Tibial nerve (tissue), 4 donors: ENCODE results near the gene FPR3. TPM values are rescaled to one million over a fixed set of nuclear protein-coding genes. Genes with fewer than 3 reads are reported as not detected.

ENCODE experiments used
- DNase-seq, 2 donors: peaks; one replicate each; pipeline ENCODE4 v3.0.0-alpha.2; 2019; ENCODE audit warnings: low spot score in 2 of 2
- H3K27ac ChIP-seq, 4 donors: fragments of 200-600 bp; sonication (generic) in 3 of 4; one replicate each; pipeline ENCODE4 v1.5.1; 2017 to 2019; ENCODE audit warnings: mild to moderate bottlenecking in 1 of 4
- H3K27me3 ChIP-seq, 2 donors: fragments of 200-600 bp; sonication (generic) in 1 of 2; one replicate each; pipeline versions ENCODE4 v1.5.1 to v1.6.0; 2017 to 2019
- H3K36me3 ChIP-seq, 3 donors: fragments of 200-600 bp; sonication (generic); one replicate each; pipeline ENCODE4 v1.5.1; 2018 to 2019
- H3K4me1 ChIP-seq, 4 donors: fragments of 200-600 bp; sonication (generic) in 3 of 4; one replicate each; pipeline ENCODE4 v1.5.1; 2017 to 2019
- H3K4me3 ChIP-seq, 4 donors: fragments of 200-600 bp; sonication (generic) in 3 of 4; one replicate each; pipeline ENCODE4 v1.5.1; 2017 to 2019; ENCODE audit warnings: mild to moderate bottlenecking in 1 of 4, moderate library complexity in 1 of 4
- H3K9me3 ChIP-seq, 4 donors: fragments of 200-600 bp; sonication (generic) in 3 of 4; one replicate each; pipeline ENCODE4 v1.5.1; 2017 to 2019
- EP300 ChIP-seq, 2 donors: sonication (generic); formaldehyde crosslinking; IDR thresholded peaks; one replicate each; pipeline ENCODE4 v1.6.1; 2017; ENCODE audit warnings: antibody characterized with exemption in 2 of 2, mild to moderate bottlenecking in 1 of 2
- POLR2A ChIP-seq, 2 donors: fragments of 450-650 bp; IDR thresholded peaks; one replicate each; pipeline ENCODE4 v1.6.1; 2017; ENCODE audit warnings: antibody characterized with exemption in 2 of 2, mild to moderate bottlenecking in 2 of 2, moderate library complexity in 2 of 2
- WGBS, 2 donors: methylation state at CpG; one replicate each; pipeline ENCODE4 v1.1.5; 2018; 5-methylcytosine and 5-hydroxymethylcytosine counted together
- total RNA-seq, 4 donors: library from RNA; depleted of rRNA; stranded (reverse); fragments of >200 nt; gene quantifications; one replicate each; pipeline ENCODE4 v1.1.0, GENCODE V29; 2016
- TF ChIP-seq, protein P1 (sequence below), 5 experiments: fragments of 200-600 bp in 3 of 5; fragments of 450-650 bp in 2 of 5; sonication (generic) in 3 of 5; IDR thresholded peaks; one replicate each; pipeline ENCODE4 v1.5.1; 2016 to 2019; ENCODE audit warnings: antibody characterized with exemption in 5 of 5, mild to moderate bottlenecking in 3 of 5, moderate library complexity in 2 of 5

The FPR3 gene
- total RNA-seq, 4 donors from 2014 or later = 2.3 to 11.7 (median 5.1) TPM

DNA sequence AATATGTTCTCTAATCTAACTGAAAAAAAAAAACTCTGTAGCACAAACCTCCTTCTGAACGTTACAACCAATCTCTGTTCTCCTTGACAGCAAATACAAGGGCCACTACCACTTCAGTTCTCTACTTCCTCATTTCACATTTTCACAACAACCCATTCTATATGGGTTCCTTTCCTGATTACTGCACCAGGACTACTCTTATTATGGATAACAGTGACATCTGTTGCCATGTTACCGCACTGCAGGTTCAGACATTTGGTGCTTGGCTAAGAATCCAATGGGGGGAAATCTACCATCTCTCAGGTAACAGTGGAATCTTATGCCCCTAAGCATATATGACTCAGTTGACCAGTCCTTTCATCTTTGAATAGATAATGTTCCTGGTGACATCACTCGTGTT lies 11.6 kb upstream of the FPR3 start:
- Histone ChIP-seq H3K27ac (peak overlapping the region in 1 of 4 donors; percentile 11), H3K36me3 (no peaks in the 10 kb centered on the region), H3K4me3 (no peak overlapping the region), H3K9me3 (no peaks in the 10 kb centered on the region), H3K27me3 (peaks cover 0 to 7% of the 10 kb centered on the region in 2 donors), H3K4me1 (no peaks in the 10 kb centered on the region)
- 35 to 41% methylated on average over 3 of the region's 3 CpGs for WGBS, 2 donors
- TF ChIP-seq POLR2A (IDR thresholded peaks at IDR 0.05) (no peak), EP300 (IDR thresholded peaks at IDR 0.05) (peak in 1 of 2 donors; percentile 17)
- TF ChIP-seq, protein P1, sequence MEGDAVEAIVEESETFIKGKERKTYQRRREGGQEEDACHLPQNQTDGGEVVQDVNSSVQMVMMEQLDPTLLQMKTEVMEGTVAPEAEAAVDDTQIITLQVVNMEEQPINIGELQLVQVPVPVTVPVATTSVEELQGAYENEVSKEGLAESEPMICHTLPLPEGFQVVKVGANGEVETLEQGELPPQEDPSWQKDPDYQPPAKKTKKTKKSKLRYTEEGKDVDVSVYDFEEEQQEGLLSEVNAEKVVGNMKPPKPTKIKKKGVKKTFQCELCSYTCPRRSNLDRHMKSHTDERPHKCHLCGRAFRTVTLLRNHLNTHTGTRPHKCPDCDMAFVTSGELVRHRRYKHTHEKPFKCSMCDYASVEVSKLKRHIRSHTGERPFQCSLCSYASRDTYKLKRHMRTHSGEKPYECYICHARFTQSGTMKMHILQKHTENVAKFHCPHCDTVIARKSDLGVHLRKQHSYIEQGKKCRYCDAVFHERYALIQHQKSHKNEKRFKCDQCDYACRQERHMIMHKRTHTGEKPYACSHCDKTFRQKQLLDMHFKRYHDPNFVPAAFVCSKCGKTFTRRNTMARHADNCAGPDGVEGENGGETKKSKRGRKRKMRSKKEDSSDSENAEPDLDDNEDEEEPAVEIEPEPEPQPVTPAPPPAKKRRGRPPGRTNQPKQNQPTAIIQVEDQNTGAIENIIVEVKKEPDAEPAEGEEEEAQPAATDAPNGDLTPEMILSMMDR (IDR thresholded peaks at IDR 0.05) = no peak
- no peak for DNase-seq

DNA sequence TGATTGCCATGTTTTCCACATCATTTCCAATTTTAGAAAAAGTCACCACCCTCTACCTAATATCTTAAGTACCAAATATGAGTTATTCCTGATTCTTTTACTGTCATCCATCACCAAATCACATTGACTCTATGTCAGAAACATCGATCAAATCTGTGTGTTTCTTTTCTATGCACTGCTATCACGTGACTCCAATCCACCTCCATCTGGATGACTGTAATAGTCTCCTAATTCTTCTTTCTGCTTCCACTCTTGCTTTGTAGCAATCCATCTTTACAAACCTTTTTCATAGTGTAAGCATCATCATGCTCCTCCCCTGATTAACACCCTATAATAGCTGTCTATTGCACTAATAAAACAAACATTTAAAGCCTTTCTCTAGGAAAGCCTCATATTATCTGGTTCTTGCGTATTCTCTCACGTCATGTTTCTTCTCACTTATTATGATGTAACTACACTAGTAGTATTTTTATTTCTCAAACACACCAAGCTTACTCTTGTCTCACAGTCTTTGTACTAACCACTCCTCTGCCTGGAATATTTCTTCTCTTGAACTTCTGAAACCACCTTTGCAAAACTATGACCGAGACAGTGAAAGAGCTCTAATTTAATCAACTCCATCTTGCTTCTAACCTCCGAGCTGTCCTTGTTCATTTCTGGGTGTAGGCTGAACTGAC lies 10.7 kb upstream of the FPR3 start:
- WGBS, 2 donors = 59 to 66% methylated on average over 6 of the region's 6 CpGs
- H3K4me3 ChIP-seq = no peak overlapping the region
- no peaks in the 10 kb centered on the region for H3K4me1 ChIP-seq
- no peak for DNase-seq
- H3K9me3 ChIP-seq = no peaks in the 10 kb centered on the region
- H3K27ac ChIP-seq = peak overlapping the region in 1 of 4 donors; percentile 8
- H3K27me3 ChIP-seq = peaks cover 0 to 7% of the 10 kb centered on the region in 2 donors
- no peaks in the 10 kb centered on the region for H3K36me3 ChIP-seq
- TF ChIP-seq, protein P1 (IDR thresholded peaks at IDR 0.05) = no peak
- TF ChIP-seq EP300 (IDR thresholded peaks at IDR 0.05) = no peak
- TF ChIP-seq POLR2A (IDR thresholded peaks at IDR 0.05) = no peak

DNA sequence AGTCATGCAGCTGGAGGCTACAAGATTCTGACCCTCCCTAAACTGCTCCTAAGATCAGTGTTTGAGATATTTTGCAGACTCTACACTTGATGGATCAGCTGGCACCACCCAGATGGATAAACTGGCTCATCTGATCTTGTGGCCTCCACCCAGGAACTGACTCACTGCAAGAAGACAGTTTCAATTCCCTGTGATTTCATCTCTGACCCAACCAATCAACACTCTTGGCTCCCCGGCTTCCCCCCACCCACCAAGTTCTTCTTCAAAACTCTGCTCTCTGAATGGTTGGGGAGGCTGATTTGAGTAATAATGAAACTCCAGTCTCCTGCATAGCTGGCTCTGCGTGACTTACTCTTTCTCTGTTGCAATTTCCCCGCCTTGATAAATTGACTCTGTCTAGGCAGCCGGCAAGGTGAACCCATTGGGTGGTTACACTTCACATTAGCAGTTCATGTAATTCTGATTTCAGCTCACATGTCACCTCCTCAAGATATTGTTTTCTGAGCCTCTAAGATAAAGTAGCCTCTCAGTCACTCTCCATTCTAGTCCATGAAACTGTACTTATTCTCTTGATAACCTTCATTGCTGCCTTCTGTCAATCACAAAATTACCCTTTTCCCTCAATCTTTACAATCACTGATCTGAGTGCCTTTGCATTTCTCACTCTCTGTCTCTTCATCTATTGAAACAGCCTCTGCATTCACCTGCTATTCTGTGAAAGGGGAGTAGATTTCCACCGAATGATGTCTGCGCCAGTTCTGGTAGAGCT lies 9.9 kb upstream of the FPR3 start:
- Histone ChIP-seq H3K27me3 (peaks cover 0 to 7% of the 10 kb centered on the region in 2 donors), H3K36me3 (no peaks in the 10 kb centered on the region), H3K27ac (peak overlapping the region in 2 of 4 donors; percentile 27 to 61), H3K4me3 (no peak overlapping the region), H3K4me1 (no peaks in the 10 kb centered on the region), H3K9me3 (no peaks in the 10 kb centered on the region)
- DNase-seq = peak in 1 of 2 donors; percentile 58
- TF ChIP-seq, protein P1 (IDR thresholded peaks at IDR 0.05) = no peak
- peak; percentile 9 to 51 for TF ChIP-seq EP300 (IDR thresholded peaks at IDR 0.05)
- WGBS, 2 donors = 58 to 64% methylated on average over 6 of the region's 6 CpGs

DNA sequence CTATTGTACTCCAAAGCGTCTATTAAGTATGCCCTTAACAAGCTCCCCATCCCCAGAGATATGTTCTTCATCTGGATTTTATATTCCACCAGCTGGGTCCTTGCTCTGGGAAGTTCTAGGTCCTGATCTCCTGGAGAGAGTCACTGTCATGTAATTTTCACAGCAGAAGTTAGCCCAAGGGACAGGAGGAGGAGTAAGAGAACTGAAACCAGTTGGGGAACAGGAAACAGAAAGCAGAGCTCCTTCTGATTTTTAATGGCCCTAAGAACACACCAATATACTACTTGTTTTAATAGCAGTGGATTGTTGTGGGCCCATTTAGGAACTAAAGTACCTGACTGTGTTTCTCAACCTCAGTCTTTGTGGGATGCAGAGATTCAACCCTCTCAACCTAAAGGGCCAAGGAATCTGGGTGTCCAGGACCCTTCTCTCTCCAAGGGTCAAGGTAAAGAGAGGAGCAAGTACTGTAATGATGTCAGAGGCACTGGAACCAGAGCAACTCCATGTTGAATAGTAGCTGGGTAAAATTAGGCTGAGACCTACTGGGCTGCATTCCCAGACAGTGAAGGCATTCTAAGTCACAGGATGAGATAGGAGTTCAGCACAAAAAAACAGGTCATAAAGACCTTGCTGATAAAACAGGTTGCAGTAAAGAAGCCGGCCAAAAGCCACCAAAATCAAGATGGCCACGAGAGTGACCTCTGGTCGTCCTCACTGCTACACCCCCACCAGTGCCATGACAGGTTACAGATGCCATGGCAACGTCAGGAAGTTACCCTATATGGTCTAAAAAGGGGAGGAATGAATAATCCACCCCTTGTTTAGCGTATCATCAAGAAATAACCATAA lies 8.1 kb upstream of the FPR3 start:
- no peak for DNase-seq
- Histone ChIP-seq H3K4me3 (no peak overlapping the region), H3K27ac (peak overlapping the region in 1 of 4 donors; percentile 67), H3K9me3 (no peaks in the 10 kb centered on the region), H3K36me3 (no peaks in the 10 kb centered on the region), H3K4me1 (no peaks in the 10 kb centered on the region), H3K27me3 (peaks cover 0 to 4% of the 10 kb centered on the region in 2 donors)
- TF ChIP-seq, protein P1 (IDR thresholded peaks at IDR 0.05) = no peak
- TF ChIP-seq POLR2A (IDR thresholded peaks at IDR 0.05) = no peak
- WGBS, 2 donors = 61 to 63% methylated on average over 6 of the region's 6 CpGs
